Neural progenitor cell (in vitro differentiated cells): ENCODE measurements around the gene WASHC2A. TPM values are rescaled to one million over a fixed set of nuclear protein-coding genes. Genes with fewer than 3 reads are reported as not detected.
"Not testable (repeated sequence)": the region's sequence is repeated elsewhere in the genome, so short reads cannot be mapped to it uniquely, and the experiment has no call there.

Experiments used
- DNase-seq: peaks from one replicate; pipeline ENCODE4 v3.0.0-alpha.2; 2016; ENCODE audit warnings: low spot score
- H2AFZ ChIP-seq: fragments of 200-600 bp; sonication (generic); replicated peaks from 2 replicates; pipeline ENCODE4 v1.6.1; 2016; ENCODE audit warnings: antibody characterized with exemption
- H3F3A ChIP-seq: fragments of 200-600 bp; sonication (generic); 2 replicates; pipeline ENCODE4 v1.6.1; 2016; ENCODE audit warnings: antibody characterized with exemption, low read depth
- H3K27ac ChIP-seq: fragments of 200-600 bp; sonication (generic); 2 replicates; pipeline ENCODE4 v1.5.1; 2016; ENCODE audit warnings: mild to moderate bottlenecking
- H3K27me3 ChIP-seq: fragments of 200-600 bp; sonication (generic); 2 replicates; pipeline ENCODE4 v1.6.1; 2016; ENCODE audit warnings: mild to moderate bottlenecking, moderate library complexity
- H3K36me3 ChIP-seq: fragments of 200-600 bp; sonication (generic); 2 replicates; pipeline ENCODE4 v1.5.1; 2016
- H3K4me1 ChIP-seq: fragments of 200-600 bp; sonication (generic); 2 replicates; pipeline ENCODE4 v1.6.1; 2016; ENCODE audit warnings: mixed run types
- H3K4me2 ChIP-seq: fragments of 200-600 bp; sonication (generic); 2 replicates; pipeline ENCODE4 v1.6.1; 2016
- H3K4me3 ChIP-seq: fragments of 200-600 bp; sonication (generic); 2 replicates; pipeline ENCODE4 v1.5.1; 2016
- H3K79me2 ChIP-seq: fragments of 200-600 bp; sonication (generic); 2 replicates; pipeline ENCODE4 v1.6.1; 2016; ENCODE audit warnings: low read depth
- H3K9ac ChIP-seq: fragments of 200-600 bp; sonication (generic); 2 replicates; pipeline ENCODE4 v1.6.1; 2016
- H3K9me3 ChIP-seq: fragments of 200-600 bp; sonication (generic); 2 replicates; pipeline ENCODE4 v1.5.1; 2016; ENCODE audit warnings: low read depth
- H4K20me1 ChIP-seq: fragments of 200-600 bp; sonication (generic); 2 replicates; pipeline ENCODE4 v1.6.1; 2016; ENCODE audit warnings: low read depth
- H3K27ac Mint-ChIP-seq: 3 replicates; pipeline ENCODE4 v1.8.0; 2021; ENCODE audit warnings: mixed read lengths
- H3K27me3 Mint-ChIP-seq: 2 replicates; pipeline ENCODE4 v1.8.0; 2022; ENCODE audit warnings: low read depth, mild to moderate bottlenecking, inconsistent platforms, moderate library complexity, mixed read lengths; ENCODE audit not compliant: insufficient read depth
- H3K36me3 Mint-ChIP-seq: 3 replicates; pipeline ENCODE4 v1.8.0; 2021; ENCODE audit warnings: mixed read lengths
- H3K4me1 Mint-ChIP-seq: 3 replicates; pipeline ENCODE4 v1.8.0; 2021; ENCODE audit warnings: mixed read lengths
- H3K4me3 Mint-ChIP-seq: 3 replicates; pipeline ENCODE4 v1.8.0; 2021; ENCODE audit warnings: mild to moderate bottlenecking, moderate library complexity, mixed read lengths
- H3K9me3 Mint-ChIP-seq: 3 replicates; pipeline ENCODE4 v1.8.0; 2020; ENCODE audit warnings: mixed read lengths
- total RNA-seq: library from RNA; depleted of rRNA; stranded (reverse); fragments of >200 nt; gene quantifications from 2 replicates; pipeline ENCODE4 v1.2.3, GENCODE V29; 2015; ENCODE audit warnings: low replicate concordance

The WASHC2A gene
- total RNA-seq, 1 donor from 2014 or later: 17.7 TPM

DNA sequence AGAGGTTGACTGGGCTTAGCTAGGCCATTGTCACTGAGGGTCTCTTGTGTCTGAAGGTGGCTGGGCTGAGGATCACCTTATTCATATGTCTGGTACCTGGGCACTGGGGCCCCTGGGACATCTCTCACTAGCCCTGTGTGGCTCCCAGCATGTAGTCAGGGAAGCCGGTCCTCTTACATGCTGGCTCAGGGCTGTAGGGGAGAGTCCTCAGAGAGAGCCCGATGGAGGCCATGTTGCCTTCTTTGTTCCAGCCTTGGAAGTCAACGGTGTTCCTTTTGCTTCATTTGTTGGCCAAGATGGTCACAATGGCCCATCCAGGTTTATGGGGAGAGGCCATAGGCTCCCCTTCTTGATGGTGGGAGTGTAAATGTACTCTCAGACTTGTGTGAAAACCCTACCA is 34.0 kb downstream of the WASHC2A start:
- H3K4me3 Mint-ChIP-seq, H3K4me1 Mint-ChIP-seq, H3K9me3 Mint-ChIP-seq, H3K4me3 ChIP-seq, DNase-seq, H3K79me2 ChIP-seq, H3K9me3 ChIP-seq, H3K36me3 Mint-ChIP-seq, H3K9ac ChIP-seq, H3K4me2 ChIP-seq, H3K27me3 ChIP-seq, H3K27me3 Mint-ChIP-seq, H4K20me1 ChIP-seq, H3K27ac ChIP-seq, H3K36me3 ChIP-seq, H3K27ac Mint-ChIP-seq, H3F3A ChIP-seq, H2AFZ ChIP-seq, H3K4me1 ChIP-seq: not testable (repeated sequence)

GRCh38 chr10:50102267-50102666 is 34.5 kb downstream of the WASHC2A start:
- not testable (repeated sequence) for H2AFZ ChIP-seq, H3K79me2 ChIP-seq, H3K9ac ChIP-seq, H3K4me1 ChIP-seq, H3K27ac Mint-ChIP-seq, H3K27ac ChIP-seq, H3K36me3 ChIP-seq, H3K4me3 ChIP-seq, DNase-seq, H3K4me2 ChIP-seq, H3F3A ChIP-seq, H3K4me1 Mint-ChIP-seq, H3K36me3 Mint-ChIP-seq, H4K20me1 ChIP-seq, H3K9me3 Mint-ChIP-seq, H3K27me3 Mint-ChIP-seq, H3K4me3 Mint-ChIP-seq, H3K27me3 ChIP-seq, H3K9me3 ChIP-seq

DNA sequence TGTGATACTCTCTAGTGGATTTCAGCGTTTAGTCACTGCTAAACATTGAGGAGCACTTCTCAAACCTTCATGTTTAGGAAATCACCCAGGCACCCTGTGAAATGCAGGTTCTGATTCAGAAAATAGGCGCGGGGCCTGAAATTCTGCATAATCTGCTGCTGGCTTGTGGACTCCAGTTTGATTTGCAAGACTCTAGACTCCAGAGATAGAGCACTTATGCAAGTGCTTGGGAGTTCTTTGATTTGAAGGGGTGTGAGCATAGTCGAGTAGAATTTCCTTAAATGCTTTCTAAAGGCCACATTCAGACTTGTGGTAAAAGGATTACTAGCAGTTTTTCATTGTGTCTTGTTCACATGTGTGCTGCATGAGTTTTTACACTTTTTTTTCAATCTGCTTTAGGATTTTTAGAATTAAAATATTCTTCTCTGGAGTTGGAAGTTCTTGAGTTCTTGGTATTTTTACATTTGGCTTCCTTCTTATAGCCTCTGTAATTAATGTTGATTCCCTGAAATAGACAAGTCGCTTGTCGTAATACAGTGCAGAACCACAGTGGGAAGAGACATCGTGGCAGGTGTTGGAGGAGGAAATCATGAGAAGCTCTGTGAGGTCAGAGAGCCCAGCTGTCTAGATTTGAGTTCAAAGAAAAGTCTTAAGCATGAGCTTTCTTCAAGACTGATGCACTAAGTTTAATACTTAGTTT is 41.4 kb downstream of the WASHC2A start:
- not testable (repeated sequence) for H2AFZ ChIP-seq, H3K9me3 Mint-ChIP-seq, H4K20me1 ChIP-seq, H3K27ac ChIP-seq, H3K4me1 ChIP-seq, H3K27ac Mint-ChIP-seq, H3K36me3 ChIP-seq, H3K4me3 Mint-ChIP-seq, DNase-seq, H3K4me2 ChIP-seq, H3K36me3 Mint-ChIP-seq, H3K9me3 ChIP-seq, H3K27me3 Mint-ChIP-seq, H3K4me3 ChIP-seq, H3K27me3 ChIP-seq, H3K9ac ChIP-seq, H3K79me2 ChIP-seq, H3K4me1 Mint-ChIP-seq, H3F3A ChIP-seq

DNA sequence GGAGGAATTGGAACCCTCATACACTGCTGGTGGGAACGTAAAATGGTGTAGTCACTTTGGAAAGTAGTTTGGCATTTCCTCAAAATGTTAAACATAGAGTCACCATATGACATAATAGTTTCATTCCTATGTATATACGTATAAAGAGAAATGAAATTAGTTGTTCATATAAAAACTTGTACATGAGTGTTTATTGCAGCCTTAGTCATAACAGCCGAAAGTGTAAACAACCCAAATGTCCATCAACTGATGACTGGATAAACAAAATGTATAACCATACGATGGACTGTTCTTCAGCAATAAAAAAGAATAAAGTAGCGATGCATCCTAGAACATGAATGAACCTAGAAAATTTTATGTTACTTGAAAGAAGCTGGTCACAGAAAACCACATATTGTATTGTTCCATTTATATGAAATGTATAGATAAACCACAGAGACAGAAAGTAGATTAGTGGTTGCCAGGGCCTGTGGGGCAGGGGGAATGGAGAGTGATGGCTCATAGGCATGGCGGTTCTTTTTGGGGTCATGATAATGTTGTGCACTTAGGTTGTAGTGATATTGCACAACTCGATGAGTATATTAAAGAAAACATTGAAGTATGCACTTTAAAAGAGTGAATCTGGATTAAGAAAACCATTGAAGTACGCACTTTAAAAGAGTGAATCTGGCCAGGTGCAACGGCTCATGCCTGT is 44.8 kb downstream of the WASHC2A start:
- not testable (repeated sequence) for H3K4me1 ChIP-seq, H3K27ac Mint-ChIP-seq, H3K9ac ChIP-seq, H3K4me3 Mint-ChIP-seq, H3K36me3 ChIP-seq, H3K4me3 ChIP-seq, H3K27me3 Mint-ChIP-seq, H2AFZ ChIP-seq, H3K4me1 Mint-ChIP-seq, H3K9me3 ChIP-seq, DNase-seq, H3K27me3 ChIP-seq, H3K79me2 ChIP-seq, H3K9me3 Mint-ChIP-seq, H3K36me3 Mint-ChIP-seq, H4K20me1 ChIP-seq, H3F3A ChIP-seq, H3K27ac ChIP-seq, H3K4me2 ChIP-seq

- H4K20me1 ChIP-seq, H3K4me3 ChIP-seq, DNase-seq, H3K36me3 ChIP-seq, H3K4me1 ChIP-seq, H3K27me3 Mint-ChIP-seq, H3F3A ChIP-seq, H3K27ac ChIP-seq, H3K9me3 ChIP-seq, H3K4me3 Mint-ChIP-seq, H3K4me1 Mint-ChIP-seq, H3K79me2 ChIP-seq, H3K27me3 ChIP-seq, H3K4me2 ChIP-seq, H2AFZ ChIP-seq, H3K36me3 Mint-ChIP-seq, H3K9ac ChIP-seq, H3K27ac Mint-ChIP-seq, H3K9me3 Mint-ChIP-seq: not testable (repeated sequence)
Observed at GRCh38 chr10:50126765-50127164, 59.0 kb downstream of the WASHC2A start.

DNA sequence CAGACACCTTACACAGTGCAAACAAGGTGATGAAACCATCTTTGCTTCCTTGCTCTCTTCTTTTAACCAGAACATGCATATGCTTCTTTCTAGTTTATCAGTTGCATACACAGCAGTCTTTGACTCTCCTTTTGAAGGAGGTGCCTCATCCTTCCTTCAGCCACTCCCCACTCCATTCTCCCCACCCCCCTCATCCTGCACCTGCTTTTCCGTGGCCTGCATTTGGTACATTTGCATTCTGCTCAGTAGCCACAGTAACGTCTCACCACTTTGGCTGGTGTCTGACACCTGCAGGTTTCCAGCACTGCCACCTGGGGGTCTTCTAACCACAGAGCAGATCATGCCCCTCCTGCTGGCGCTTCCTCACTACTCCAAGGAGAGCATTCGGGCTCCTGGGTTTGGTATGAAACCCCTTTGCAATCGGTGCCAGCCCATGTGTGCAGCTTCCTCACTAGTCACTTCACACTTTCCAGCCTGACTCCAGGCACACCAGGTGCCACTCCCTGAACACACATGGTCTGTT is 60.1 kb downstream of the WASHC2A start:
- not testable (repeated sequence) for H3K27ac ChIP-seq, H3K4me1 ChIP-seq, H2AFZ ChIP-seq, H3K4me3 ChIP-seq, H4K20me1 ChIP-seq, H3K4me1 Mint-ChIP-seq, H3F3A ChIP-seq, H3K79me2 ChIP-seq, DNase-seq, H3K4me2 ChIP-seq, H3K4me3 Mint-ChIP-seq, H3K27me3 ChIP-seq, H3K9me3 Mint-ChIP-seq, H3K27ac Mint-ChIP-seq, H3K36me3 Mint-ChIP-seq, H3K27me3 Mint-ChIP-seq, H3K36me3 ChIP-seq, H3K9ac ChIP-seq, H3K9me3 ChIP-seq

DNA sequence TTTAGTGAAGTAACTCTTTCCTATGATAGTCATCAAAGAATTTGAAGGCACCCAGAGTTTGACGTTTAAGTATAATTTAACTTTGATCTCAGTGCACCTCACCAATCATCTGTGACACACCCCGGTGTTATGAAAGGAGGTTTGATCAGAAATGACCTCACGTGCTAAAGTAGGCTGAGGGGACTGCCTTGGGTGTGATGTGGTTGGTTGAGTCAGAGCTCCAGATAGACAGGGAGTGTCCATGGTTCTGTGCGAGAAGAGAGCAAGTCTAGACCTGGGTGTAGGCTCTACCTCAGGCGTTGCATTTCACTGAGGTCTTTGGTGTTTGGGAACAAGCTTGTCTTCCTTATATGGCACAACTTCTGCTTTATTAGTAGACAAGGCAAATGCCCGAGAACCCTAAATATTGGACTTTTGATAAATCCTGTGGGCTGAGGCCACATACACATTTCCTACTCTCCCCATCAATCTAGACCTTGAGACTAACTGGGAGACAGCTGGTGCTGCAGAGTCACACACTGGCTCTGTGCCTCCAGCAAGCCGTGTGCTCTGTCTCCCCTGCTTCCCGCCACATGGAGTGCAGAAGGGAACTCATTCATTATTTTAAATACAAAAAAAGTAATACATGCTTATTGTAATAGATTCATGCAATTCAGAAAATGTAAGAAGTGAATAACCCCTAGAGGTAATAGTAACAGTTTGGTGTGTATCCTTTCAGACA is 63.7 kb downstream of the WASHC2A start:
- H3F3A ChIP-seq, H3K4me3 Mint-ChIP-seq, H3K9me3 Mint-ChIP-seq, H3K27ac Mint-ChIP-seq, H3K4me1 ChIP-seq, H4K20me1 ChIP-seq, H3K27me3 Mint-ChIP-seq, H3K4me3 ChIP-seq, DNase-seq, H3K79me2 ChIP-seq, H3K4me2 ChIP-seq, H3K36me3 ChIP-seq, H3K9me3 ChIP-seq, H3K36me3 Mint-ChIP-seq, H3K27me3 ChIP-seq, H3K9ac ChIP-seq, H3K27ac ChIP-seq, H2AFZ ChIP-seq, H3K4me1 Mint-ChIP-seq: not testable (repeated sequence)

- DNase-seq, H3K36me3 ChIP-seq, H4K20me1 ChIP-seq, H3K4me1 Mint-ChIP-seq, H3K79me2 ChIP-seq, H3K4me3 Mint-ChIP-seq, H3F3A ChIP-seq, H3K27me3 ChIP-seq, H3K27ac ChIP-seq, H3K9me3 Mint-ChIP-seq, H3K4me2 ChIP-seq, H3K36me3 Mint-ChIP-seq, H3K4me1 ChIP-seq, H3K27me3 Mint-ChIP-seq, H3K4me3 ChIP-seq, H3K27ac Mint-ChIP-seq, H3K9ac ChIP-seq, H3K9me3 ChIP-seq, H2AFZ ChIP-seq: not testable (repeated sequence)
Observed at GRCh38 chr10:50132322-50132721, 64.6 kb downstream of the WASHC2A start.
